HG03060 (cell line): ENCODE results near the gene SOBP.

Experiments used
- ATAC-seq: cut with Tn5 transposase; IDR thresholded peaks from one replicate; pipeline ENCODE4 v1.9.1; 2021; ENCODE audit warnings: low read depth, moderate number of reproducible peaks; ENCODE audit not compliant: unreplicated experiment

Gene SOBP

DNA sequence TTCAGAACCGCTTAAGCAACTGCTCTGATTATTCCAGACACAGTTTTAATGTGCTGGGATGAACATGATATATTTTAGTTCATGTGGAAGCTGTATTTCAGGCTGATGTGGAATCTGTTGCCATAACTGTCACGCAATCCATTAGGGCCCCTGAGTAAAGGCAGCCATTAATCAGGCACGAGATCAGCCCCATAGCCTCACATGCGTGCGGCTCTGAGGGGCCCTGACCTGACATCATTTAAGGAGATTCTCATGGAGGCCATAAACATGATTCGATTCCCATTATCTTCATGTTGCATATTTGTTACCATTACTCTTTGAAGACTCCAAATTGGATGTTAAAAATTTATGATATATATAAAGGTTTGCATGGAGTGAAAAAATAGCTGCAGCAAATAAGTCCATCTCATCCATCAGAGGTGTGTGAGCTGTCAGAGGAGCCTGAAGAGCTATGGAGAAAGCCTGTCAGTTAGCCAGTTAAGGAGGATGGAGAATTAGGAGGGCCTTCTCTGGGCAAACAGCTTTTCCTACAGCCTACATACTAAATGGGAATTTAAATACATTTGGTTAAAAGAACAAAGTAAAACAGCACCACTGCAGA, 89.6 kb downstream of the SOBP start:
- ATAC-seq, result no peak

GRCh38 chr6:107582086-107582485, 92.2 kb downstream of the SOBP start:
- ATAC-seq, result no peak

GRCh38 chr6:107584726-107585125, 94.8 kb downstream of the SOBP start:
- no peak for ATAC-seq

GRCh38 chr6:107585815-107586435, 96.0 kb downstream of the SOBP start:
- ATAC-seq, result no peak

GRCh38 chr6:107587451-107587850, 97.5 kb downstream of the SOBP start:
- no peak for ATAC-seq

DNA sequence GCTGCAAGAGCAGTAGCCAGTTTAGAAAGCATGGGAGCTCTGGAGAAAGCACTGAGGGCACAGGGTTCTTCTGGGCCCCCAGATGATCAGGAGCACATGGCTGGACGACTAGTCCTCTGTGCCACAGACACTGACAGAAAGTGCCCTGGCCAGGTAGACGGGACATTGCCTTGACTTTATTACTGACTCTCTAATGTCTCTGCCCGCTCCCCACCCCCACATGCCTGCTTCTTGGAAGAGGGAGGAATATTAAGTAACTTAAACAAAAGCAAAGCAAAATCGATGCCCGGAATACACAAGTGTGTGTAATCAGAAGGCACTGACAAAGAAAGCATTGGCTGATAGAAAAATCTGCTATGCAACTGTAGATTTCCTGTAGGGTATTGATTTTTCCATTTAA, 99.3 kb downstream of the SOBP start:
- ATAC-seq, result no peak

GRCh38 chr6:107589934-107590333, 100.0 kb downstream of the SOBP start:
- no peak for ATAC-seq

DNA sequence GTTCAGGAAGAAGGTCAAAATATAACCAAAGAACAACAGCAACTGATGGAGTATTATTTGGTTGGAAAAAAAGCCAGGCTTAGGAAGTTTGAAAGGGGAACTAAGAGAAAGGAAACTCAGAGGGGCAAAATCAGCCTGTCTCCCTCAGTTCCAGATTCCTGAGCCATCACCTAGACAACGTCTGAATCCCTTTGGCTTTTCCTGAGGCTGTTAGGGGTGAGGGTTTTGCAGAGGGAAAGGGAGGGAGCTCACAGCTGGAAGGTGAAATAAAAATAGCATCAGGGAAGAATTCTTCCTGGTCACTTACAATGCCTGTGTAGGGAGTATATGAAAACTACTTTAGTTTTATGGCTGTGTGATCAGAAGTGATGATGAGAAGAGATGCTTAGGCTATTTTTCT, 100.5 kb downstream of the SOBP start:
- no peak for ATAC-seq

DNA sequence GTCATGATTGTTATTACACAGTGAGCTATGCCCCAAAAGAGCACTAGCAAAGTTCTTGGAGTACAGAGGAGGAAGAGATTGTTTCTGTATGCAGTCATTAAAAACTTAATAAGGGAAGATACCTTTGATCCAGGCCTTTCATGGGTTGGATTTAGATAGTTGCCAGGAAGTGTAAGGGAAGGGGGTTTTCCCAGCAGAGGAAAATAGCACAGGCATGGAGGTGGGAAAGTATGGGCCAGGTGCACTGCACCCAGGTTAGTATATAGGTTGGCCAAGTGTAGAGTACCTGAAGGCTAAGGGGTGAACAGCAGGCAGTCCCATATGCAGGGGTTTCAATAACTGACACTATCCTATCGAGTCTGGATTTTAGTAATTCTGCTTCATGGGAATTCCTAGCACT, 101.4 kb downstream of the SOBP start:
- no peak for ATAC-seq

DNA sequence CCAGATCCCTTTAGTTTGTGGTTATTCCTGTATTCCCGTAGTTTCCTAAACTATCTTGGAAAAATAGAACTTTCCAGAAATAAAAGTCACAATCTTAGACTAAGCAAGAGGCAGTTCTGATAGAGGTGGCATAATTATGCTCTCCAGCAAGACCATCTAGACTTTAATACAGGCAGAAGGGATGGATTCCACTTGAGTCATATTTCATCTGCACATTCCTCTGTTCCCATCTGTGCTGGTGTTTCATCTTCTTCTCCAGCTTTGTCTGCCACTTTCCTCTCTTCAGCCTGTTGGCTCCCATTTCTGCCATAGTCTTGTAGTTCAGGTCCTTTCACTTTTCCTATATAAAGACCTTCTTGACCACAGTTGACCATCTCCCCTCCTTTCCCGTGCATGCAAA, 102.9 kb downstream of the SOBP start:
- ATAC-seq, result no peak

DNA sequence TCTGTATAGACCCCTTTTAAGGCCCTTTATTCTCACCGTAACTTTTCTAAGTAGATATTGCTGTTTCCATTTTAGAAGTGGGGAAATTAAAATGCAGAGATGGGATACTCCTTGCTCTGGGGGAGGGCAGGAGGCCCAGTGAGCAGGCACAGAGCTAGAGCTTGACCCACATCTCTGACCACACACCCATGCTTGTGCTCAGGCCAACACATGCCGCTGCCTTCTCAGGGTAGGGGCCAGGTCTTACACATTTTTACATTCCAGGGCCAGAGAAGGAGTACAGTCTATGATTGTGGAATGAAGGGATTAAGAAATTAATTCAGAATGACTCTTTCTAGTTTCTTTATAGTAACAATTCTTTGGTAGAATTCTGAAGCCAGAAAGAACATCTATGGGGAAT, 104.8 kb downstream of the SOBP start:
- no peak for ATAC-seq

- no peak for ATAC-seq
Measured at GRCh38 chr6:107598091-107598490, 108.2 kb downstream of the SOBP start.

- ATAC-seq, result no peak
Measured at GRCh38 chr6:107599043-107599442, 109.1 kb downstream of the SOBP start.

- no peak for ATAC-seq
Measured at GRCh38 chr6:107600121-107600520, 110.2 kb downstream of the SOBP start.

DNA sequence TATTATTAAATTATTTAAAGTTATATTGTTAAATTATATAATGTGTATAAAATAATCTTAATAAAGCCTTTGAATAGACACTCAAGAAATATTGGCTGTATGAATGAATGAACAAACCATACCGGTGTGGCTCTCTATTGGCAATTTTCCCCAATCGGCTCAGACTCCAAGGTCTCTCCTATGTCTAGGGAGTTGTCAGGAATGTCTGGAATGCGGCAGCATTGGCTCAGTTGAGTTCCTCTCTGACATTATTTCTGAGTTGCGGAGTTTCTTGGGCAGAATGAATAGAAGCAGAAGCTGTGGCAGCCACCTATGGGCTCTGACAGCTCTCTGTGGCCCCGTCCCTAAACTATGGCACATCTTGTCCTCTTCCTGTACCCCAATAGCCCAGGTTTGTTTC, 111.0 kb downstream of the SOBP start:
- no peak for ATAC-seq

- no peak for ATAC-seq
Measured at GRCh38 chr6:107601406-107601805, 111.5 kb downstream of the SOBP start.

- ATAC-seq, result no peak
Measured at GRCh38 chr6:107602321-107603005, 112.5 kb downstream of the SOBP start.

DNA sequence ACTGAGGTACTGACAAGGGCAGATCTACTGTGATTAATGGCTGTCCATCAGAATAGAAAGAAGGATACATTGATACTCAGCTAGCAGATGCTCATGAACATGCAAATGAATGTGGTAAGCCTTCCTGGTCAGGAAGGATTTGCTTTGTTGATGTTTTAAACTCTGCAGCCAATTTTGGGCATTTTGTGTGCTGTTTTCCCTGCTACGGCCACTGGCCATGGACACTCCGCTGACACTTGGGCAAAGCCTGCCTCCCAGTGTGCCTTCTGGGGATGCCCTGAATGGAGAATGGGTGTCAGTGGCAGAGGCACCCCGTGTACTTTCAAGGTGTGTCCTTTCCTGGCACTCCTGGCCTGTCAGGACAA, 113.1 kb downstream of the SOBP start:
- ATAC-seq, result no peak

DNA sequence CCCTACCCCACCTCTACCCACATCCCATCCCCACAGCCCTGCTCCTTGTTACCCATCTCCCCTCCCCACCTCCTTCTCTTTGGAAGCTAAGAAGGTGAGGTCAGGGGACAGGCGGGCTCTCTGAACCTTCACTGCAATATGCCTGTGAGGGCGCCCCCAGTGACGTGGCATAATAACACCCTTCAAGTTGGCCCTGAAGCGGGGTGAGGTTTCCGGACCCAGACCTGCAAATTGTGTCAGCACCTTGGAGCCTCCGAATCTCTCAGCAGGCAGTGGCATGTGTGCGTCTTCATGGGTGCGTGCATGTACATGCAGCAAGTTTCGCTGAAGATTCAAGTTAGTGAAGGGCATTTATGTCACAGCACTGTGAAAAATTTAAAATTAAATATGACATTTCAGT, 114.6 kb downstream of the SOBP start:
- no peak for ATAC-seq

DNA sequence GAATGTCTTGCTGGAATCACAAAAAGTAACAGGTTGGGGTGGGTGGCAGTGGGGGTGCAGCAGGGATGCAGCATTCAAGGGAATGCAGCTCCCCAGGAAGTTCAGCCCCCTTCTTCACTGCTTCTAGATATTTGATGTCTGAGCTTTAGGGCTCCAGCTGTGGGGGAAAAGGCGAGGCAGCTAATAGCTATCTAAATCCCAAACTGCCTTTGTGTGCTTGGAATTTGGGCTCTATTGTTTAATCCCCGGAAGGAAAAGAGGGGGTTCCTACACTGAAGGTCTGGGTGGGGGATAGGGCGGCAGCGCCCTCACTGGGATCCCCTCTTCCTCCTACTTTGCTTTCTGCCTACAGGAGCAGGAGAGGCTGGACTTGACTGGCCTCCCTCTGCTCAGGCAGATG, 116.5 kb downstream of the SOBP start:
- ATAC-seq, result no peak

GRCh38 chr6:107607116-107607515, 117.2 kb downstream of the SOBP start:
- ATAC-seq, result no peak

DNA sequence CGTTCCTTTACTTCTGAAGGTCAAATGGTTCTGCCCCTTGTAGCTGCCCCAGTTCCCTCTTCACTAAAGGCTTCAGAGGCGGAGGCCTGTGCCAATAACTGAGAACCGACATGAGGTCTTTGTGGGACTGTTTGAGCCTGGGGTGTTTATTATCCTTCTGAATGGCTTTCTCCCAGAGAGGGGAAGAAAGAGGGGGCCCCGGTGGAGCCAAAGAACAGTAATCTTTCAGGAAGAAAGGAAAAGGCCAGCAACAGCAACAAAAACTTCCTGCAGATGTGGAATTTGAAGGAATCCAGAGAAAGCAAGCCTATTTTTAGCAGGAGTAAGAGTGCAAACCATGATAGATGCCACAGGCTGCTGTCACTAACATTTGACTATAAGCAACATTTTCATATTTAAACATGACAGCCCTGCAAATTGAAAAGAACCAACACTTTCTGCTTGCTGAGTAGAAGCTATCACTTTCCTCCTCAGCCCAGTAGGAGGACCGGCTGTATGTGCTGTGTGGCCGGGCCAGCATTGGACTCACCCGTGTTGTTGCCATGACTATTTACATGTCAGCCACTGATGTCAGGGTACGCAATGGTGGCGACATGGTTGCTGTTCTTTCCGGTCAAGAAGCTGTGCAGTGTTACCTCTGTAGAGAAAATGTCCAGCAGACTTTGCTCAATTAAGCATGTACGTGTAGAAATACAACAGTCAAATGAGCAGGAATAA, 121.3 kb downstream of the SOBP start:
- no peak for ATAC-seq
